GM12875 (cell line): ENCODE results near the gene PCSK6.

Experiments used
- H3K4me3 ChIP-seq: one replicate; pipeline ENCODE4 v1.5.1; 2011; ENCODE audit warnings: low read depth, low read length, control low read depth
- TF ChIP-seq, protein P1 (sequence below): IDR thresholded peaks from 2 replicates; pipeline ENCODE4 v1.5.1; 2011; ENCODE audit warnings: low read depth, mild to moderate bottlenecking, control low read depth, inconsistent platforms, low read length, moderate library complexity, borderline replicate concordance; ENCODE audit not compliant: insufficient read depth

Gene PCSK6

DNA sequence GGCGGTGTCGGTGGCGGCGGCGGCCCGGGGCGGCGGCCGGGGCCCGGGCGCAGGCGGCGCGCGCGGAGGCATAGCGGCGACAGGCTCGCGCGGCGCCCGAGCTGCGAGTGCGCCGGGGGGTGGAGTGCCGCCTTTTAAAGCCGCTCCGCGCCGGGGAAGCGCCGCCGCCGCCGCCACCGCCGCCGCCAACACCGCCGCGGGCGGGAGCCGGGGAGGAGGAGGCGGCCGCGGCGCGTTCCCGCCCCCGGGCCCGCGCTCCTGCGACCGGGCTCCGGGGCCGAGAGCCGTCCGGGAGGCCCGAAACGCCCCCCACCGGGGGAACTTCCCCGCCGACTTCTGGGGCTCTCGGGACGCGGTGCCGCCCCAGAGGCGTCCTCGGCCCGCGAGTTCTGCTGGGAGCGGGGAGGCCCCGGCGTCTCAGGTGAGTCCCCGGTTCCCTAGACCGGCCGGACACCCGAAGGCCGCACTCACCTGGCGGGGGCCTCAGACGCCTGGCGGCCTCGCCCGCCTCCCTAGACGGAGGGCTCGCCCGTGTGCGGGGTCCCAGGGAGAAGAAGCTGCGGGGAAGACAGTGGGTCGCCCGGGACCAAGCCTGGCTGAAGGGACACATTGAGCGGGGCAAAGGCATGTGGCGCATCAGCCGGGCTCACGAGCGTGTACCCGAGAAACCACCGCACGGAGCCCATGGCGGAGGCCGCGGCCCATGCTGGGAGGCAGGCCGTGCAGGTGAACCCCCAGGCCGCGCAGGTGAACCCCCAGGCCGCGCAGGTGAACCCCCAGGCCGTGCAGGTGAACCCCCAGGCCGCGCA is at the start of gene PCSK6:
TSS of gene PCSK6 (minus strand) at position 109 of the 809 bp plus-strand sequence. CDS start at position 72, 37 bp downstream.
- TF ChIP-seq, protein P1, sequence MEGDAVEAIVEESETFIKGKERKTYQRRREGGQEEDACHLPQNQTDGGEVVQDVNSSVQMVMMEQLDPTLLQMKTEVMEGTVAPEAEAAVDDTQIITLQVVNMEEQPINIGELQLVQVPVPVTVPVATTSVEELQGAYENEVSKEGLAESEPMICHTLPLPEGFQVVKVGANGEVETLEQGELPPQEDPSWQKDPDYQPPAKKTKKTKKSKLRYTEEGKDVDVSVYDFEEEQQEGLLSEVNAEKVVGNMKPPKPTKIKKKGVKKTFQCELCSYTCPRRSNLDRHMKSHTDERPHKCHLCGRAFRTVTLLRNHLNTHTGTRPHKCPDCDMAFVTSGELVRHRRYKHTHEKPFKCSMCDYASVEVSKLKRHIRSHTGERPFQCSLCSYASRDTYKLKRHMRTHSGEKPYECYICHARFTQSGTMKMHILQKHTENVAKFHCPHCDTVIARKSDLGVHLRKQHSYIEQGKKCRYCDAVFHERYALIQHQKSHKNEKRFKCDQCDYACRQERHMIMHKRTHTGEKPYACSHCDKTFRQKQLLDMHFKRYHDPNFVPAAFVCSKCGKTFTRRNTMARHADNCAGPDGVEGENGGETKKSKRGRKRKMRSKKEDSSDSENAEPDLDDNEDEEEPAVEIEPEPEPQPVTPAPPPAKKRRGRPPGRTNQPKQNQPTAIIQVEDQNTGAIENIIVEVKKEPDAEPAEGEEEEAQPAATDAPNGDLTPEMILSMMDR = no peak
- no peak within 1 kb of the TSS for H3K4me3 ChIP-seq

DNA sequence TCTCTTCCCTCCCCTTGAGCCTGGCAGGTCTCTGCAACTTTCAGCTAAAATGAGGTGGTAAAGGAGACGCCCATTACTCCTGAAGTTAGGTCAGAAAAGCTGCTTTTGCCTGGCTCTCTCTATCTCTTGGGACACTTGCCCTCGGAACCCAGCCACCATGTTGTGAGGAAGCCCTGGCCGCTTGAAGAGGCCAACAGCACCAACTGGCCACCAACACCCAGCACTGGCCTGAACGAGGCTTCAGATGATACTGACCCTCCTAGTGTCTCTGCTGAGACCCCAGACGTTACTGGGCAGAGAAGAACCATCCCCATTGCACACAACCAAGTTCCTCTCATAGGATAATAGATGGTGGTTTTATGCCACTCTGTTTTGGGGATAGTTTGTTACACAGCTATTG is 49.5 kb upstream of the PCSK6 start:
- H3K4me3 ChIP-seq = no peak overlapping the region
- TF ChIP-seq, protein P1 = no peak

DNA sequence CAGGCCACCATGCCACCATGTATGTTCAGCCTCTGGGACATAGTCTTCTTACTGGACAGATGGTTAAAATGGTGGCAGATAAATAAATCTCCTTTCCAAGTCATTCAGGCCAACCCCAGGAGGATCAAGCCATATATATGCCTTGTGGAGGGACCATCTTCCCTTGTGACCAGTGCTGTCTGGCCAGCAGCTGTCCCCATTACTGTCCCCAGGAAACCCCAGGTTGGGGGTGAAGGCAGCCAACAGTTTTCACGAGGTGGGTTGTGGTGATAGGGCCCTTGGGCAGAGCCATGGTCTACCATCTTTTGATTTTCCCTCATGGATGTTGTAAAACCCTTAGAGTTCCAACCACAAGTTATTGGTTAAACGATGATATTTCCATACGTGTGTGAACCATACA is 48.7 kb upstream of the PCSK6 start:
- TF ChIP-seq, protein P1 = no peak
- H3K4me3 ChIP-seq = no peak overlapping the region

DNA sequence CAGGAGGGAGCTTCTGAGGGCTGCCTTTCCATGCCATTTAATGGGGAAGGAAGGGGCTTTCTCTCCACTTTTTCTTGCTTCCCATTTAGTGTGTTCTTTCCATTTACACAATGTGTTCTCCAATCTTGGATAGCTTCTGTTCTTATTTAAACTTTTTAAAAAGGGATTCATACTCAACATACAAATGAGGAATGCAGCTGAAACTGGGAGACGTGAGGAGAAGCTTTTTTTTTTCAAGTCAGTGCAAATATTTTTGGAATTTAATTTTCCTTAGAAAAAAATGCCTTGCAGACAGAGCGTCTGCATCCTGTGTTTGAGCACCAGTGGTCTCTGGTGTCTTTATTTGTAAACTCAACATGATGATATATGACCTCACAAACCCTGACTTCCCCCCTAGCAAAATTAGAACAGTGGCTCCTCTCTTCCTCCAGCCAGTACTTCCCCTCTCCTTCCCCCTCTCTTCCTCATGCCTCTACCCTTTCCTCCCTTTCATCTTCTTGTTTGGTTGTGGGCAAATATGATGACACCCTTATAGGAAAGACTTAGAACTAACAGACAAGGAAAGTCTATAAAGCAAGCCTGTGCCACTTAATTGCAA is 48.1 kb upstream of the PCSK6 start:
- TF ChIP-seq, protein P1 = no peak
- H3K4me3 ChIP-seq = no peak overlapping the region

DNA sequence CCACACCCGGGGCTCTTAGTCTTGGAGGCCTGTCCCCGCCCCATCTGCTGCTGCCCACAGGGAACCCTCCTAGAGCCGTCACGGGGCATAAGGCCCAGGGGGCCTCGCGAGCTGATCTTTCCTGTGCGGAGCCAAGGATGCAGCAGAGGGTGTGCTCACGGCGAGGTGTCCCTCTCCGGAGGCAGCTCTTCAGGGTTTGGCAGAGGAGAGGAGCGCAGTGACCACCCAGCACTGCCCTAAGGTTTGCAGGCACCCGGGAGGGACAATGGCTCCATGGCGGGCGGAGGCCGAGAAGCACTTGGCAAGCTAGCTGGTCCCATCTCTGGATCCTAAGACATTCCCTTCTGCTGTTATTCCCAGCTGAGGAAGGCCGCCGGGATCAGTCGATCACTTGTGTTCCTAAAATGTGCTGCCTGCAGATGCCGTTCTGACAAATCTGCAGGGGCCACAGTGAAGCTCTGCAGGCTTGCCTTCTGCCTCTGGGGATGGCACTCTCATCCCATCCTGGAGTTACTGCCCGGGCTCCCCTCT is 47.4 kb upstream of the PCSK6 start:
- TF ChIP-seq, protein P1 = no peak

DNA sequence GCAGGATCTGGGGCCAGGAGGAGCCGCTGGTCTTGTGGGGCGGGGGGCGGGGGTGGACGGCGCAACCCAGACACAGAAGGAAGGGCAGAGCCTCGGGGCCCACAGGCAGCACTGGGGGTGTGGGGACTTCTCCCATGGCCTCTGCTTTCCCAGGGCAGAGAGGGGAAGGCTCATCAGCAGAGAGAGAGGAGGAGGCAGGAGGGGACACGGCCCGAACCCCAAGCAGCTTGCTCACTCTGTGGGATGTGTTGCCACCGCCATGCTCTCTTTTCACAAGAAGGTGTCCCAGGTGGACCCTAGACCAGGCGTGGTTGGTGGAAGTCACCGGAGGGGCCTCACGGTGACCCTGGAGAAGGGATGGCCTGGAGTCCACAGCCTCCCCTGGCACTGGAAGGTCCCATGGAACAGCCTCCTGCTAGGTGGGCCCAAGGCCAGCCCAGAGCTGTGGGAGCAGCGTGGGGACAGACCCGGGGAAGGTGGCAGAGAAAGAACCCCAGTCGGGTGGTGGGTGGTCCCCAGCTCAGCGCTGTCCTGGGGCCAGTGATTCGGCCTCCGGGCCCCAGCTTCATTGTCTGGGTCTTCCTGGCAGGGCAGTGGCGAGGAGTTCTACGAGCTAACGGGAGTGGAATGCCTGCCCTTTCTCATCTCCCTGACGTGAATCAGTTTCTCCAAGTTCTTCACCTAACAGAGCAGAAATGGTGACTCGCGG is 46.8 kb upstream of the PCSK6 start:
- TF ChIP-seq, protein P1 = no peak
- H3K4me3 ChIP-seq = no peak overlapping the region

More for the DNA sequence above, 47.4 kb upstream of the PCSK6 start:
- no peak overlapping the region for H3K4me3 ChIP-seq
